RWPE2 (cell line): ENCODE data around the gene LDLRAD4.
A peak's percentile ranks its signal among the peaks of the same experiment; 100 is the strongest.
"Not testable (repeated sequence)": the region's sequence is repeated elsewhere in the genome, so short reads cannot be mapped to it uniquely, and the experiment has no call there.

Source experiments
- ATAC-seq: fragments of 200-7000 bp; cut with Tn5 transposase; 3 replicates; pipeline ENCODE4 v1.9.1; 2021; ENCODE audit warnings: low read depth
- DNase-seq: peaks from one replicate; pipeline ENCODE4 v3.0.0-alpha.2; 2020; ENCODE audit warnings: low spot score
- H3K27ac ChIP-seq: fragments of 450-650 bp; 2 replicates; pipeline ENCODE4 v1.5.1; 2017; ENCODE audit warnings: mild to moderate bottlenecking; ENCODE audit not compliant: poor library complexity, severe bottlenecking
- H3K27me3 ChIP-seq: fragments of 250-450 bp; sonication (Bioruptor Pico); 2 replicates; pipeline ENCODE4 v1.5.1; 2021; ENCODE audit warnings: mild to moderate bottlenecking, moderate library complexity; ENCODE audit not compliant: insufficient read depth, poor library complexity, severe bottlenecking
- H3K36me3 ChIP-seq: fragments of 250-450 bp; sonication (Bioruptor Pico); 2 replicates; pipeline ENCODE4 v1.5.1; 2020; ENCODE audit warnings: low read depth, mild to moderate bottlenecking, moderate library complexity
- H3K4me1 ChIP-seq: fragments of 250-450 bp; sonication (Bioruptor Pico); 2 replicates; pipeline ENCODE4 v1.5.1; 2021; ENCODE audit warnings: mild to moderate bottlenecking, moderate library complexity; ENCODE audit not compliant: insufficient read depth, poor library complexity, severe bottlenecking
- H3K4me3 ChIP-seq: fragments of 250-450 bp; sonication (Bioruptor Pico); 2 replicates; pipeline ENCODE4 v1.5.1; 2021; ENCODE audit warnings: mild to moderate bottlenecking, moderate library complexity; ENCODE audit not compliant: severe bottlenecking
- H3K9me3 ChIP-seq: fragments of 250-450 bp; sonication (Bioruptor Pico); 2 replicates; pipeline ENCODE4 v1.5.1; 2021; ENCODE audit warnings: mild to moderate bottlenecking, moderate library complexity; ENCODE audit not compliant: severe bottlenecking
- TF ChIP-seq, protein P1 (sequence below): fragments of 450-650 bp; IDR thresholded peaks from one replicate; pipeline ENCODE4 v1.5.1; 2017; ENCODE audit warnings: mild to moderate bottlenecking, moderate library complexity; ENCODE audit not compliant: poor library complexity, severe bottlenecking

The LDLRAD4 gene

GRCh38 chr18:13474907-13475545, 256.5 kb downstream of the LDLRAD4 start:
- Histone ChIP-seq H3K9me3 (no peaks in the 10 kb centered on the region), H3K36me3 (no peaks in the 10 kb centered on the region), H3K4me1 (no peaks in the 10 kb centered on the region), H3K27me3 (no peaks in the 10 kb centered on the region), H3K27ac (no peak overlapping the region), H3K4me3 (no peak overlapping the region)
- TF ChIP-seq, protein P1, sequence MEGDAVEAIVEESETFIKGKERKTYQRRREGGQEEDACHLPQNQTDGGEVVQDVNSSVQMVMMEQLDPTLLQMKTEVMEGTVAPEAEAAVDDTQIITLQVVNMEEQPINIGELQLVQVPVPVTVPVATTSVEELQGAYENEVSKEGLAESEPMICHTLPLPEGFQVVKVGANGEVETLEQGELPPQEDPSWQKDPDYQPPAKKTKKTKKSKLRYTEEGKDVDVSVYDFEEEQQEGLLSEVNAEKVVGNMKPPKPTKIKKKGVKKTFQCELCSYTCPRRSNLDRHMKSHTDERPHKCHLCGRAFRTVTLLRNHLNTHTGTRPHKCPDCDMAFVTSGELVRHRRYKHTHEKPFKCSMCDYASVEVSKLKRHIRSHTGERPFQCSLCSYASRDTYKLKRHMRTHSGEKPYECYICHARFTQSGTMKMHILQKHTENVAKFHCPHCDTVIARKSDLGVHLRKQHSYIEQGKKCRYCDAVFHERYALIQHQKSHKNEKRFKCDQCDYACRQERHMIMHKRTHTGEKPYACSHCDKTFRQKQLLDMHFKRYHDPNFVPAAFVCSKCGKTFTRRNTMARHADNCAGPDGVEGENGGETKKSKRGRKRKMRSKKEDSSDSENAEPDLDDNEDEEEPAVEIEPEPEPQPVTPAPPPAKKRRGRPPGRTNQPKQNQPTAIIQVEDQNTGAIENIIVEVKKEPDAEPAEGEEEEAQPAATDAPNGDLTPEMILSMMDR: no peak
- ATAC-seq: no peak
- peak; percentile 4 for DNase-seq

DNA sequence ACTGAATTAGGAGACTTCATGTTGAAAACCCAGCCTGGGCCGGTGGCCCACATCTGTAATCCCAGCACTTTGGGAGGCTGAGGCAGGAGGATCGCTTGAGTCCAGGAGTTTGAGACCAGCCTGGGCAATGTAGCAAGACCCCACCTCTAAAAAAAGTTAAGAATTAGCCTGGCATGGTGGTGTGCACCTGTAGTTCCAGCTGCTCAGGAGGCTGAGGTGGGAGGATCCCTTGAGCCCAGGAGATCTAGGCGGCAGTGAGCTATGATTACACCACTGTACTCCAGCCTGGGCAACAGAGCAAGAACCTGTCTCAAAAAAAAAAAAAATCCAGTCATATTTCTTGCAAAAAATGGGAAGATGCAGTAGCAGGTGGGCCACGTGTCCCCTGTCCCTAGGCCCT, 257.8 kb downstream of the LDLRAD4 start:
- not testable (repeated sequence) for H3K36me3 ChIP-seq, H3K4me3 ChIP-seq, DNase-seq, H3K4me1 ChIP-seq, H3K27ac ChIP-seq, H3K9me3 ChIP-seq, ATAC-seq, H3K27me3 ChIP-seq

DNA sequence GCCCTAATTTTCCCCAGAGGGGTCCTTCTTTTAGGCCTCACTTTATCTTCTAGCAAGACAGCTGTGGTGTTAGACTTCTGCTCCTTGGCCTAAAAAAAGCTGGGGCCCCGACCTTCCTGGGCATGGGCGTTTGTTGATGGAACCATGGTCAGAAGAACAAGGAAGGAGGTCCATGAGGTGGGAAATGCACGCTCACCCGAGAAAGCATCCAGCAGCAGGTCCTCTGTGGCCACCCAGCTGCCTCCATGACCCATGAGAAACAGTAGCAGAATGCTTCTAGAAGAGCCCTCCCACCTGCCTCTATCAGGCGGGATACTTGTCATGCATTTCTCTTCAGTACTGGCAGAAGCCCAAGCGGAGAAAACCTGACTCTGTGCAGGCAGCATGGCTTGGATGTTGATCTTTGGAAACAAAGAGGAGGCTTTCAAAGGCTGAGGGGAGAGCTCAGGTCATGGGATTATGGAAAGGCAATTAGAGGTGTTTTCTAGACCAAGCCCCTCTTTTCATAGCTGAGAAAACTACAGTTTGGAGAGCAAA, 258.7 kb downstream of the LDLRAD4 start:
- DNase-seq (peak; percentile 9), ATAC-seq (no peak)
- H3K36me3 ChIP-seq: no peaks in the 10 kb centered on the region

DNA sequence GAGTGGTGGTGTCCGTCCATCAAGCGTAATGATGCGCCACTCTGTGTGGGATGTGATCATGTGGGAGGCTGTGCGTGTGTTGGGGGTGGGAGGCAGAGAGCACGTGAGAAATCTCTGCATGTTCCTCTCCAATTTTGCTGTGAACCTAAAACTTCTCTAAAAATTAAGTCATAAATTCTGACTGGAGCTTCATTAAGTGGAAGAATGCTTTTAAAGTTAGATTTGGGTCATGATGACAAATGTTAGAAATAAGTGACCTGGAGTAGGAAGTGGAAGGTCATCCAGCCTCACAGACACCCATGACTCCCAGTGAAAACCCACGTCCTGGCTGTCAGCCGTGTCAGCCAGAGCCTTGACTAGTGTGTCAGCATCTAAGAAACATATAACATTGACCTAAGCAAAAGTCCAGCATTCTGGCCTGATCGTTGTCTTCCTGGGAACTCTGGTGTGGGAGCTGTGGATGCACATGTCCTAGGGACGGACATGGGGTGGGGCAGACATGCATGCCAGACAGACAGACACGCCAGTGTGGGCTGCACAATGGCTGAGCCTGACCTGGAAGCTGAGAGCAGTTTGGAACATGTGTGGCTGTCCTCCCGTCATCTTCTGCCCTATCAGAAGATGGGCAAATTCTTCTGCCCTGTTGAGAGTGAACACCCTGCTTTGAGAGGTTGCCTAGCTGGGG, 262.2 kb downstream of the LDLRAD4 start:
- Histone ChIP-seq H3K9me3 (no peaks in the 10 kb centered on the region), H3K4me1 (no peaks in the 10 kb centered on the region), H3K4me3 (no peak overlapping the region), H3K27ac (no peak overlapping the region), H3K36me3 (no peaks in the 10 kb centered on the region), H3K27me3 (no peaks in the 10 kb centered on the region)
- no peak for DNase-seq
- TF ChIP-seq, protein P1: no peak
- no peak for ATAC-seq

More for the DNA sequence above, 258.7 kb downstream of the LDLRAD4 start:
- TF ChIP-seq, protein P1: no peak
- Histone ChIP-seq H3K9me3 (no peaks in the 10 kb centered on the region), H3K4me3 (no peak overlapping the region), H3K4me1 (no peaks in the 10 kb centered on the region), H3K27me3 (no peaks in the 10 kb centered on the region), H3K27ac (no peak overlapping the region)

DNA sequence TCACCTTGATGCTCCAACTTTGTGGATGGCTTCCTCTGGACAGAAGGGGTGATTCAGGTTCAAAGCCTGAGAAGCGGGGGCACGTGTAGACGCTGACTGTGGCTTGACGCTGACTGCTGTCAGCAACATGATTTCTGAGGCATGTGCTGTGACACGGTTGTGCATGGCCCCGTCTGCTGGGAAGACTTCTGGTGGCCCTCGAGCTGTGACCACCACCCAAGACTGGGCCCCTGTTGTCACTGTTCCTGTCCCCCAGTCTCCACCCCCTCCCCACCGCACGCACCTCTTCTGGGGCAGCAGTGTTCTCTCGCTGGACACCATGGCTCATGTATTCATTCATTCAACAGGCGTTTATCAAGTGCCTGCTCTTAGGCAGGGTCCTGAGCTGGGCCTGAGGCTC, 262.8 kb downstream of the LDLRAD4 start:
- Histone ChIP-seq H3K9me3 (no peaks in the 10 kb centered on the region), H3K36me3 (no peaks in the 10 kb centered on the region), H3K27me3 (no peaks in the 10 kb centered on the region), H3K27ac (no peak overlapping the region), H3K4me3 (no peak overlapping the region), H3K4me1 (no peaks in the 10 kb centered on the region)
- DNase-seq (no peak), ATAC-seq (no peak)
- TF ChIP-seq, protein P1: no peak
